ENCODE data around the gene N4BP2L2. TPM values are rescaled to one million over a fixed set of nuclear protein-coding genes. Genes with fewer than 3 reads are reported as not detected.

Gene N4BP2L2
- total RNA-seq, 1 donor from 2014 or later: 81.9 TPM

GRCh38 chr13:32454886-32455593 is 83.6 kb downstream of the N4BP2L2 start:
- Mint-ChIP-seq H3K4me1 (ENCODE audit: low read depth, unreplicated experiment) (no peaks in the 10 kb centered on the region), H3K4me3 (ENCODE audit: unreplicated experiment) (no peak overlapping the region), H3K36me3 (ENCODE audit: low read depth, unreplicated experiment) (peaks cover 32% of the 10 kb centered on the region), H3K27ac (ENCODE audit: unreplicated experiment) (no peak overlapping the region), H3K9me3 (ENCODE audit: unreplicated experiment) (peaks cover 18% of the 10 kb centered on the region), H3K27me3 (ENCODE audit: low read depth, unreplicated experiment) (no peaks in the 10 kb centered on the region)
- FAIRE-seq (no peak), DNase-seq (ENCODE audit: low read depth) (no peak)
- no peaks in the 10 kb centered on the region for H3K9me3 ChIP-seq (ENCODE audit: insufficient read depth, low read depth, low read length)
- no peaks in the 10 kb centered on the region for H3K27me3 ChIP-seq (ENCODE audit: insufficient read depth, low read length)
- H3K4me2 ChIP-seq (ENCODE audit: low read length): no peak overlapping the region
- no peak overlapping the region for H2AFZ ChIP-seq (ENCODE audit: low read depth, low read length)
- H3K9ac ChIP-seq (ENCODE audit: low read length): no peak overlapping the region
- H3K4me3 ChIP-seq (ENCODE audit: insufficient read depth, low read depth, low read length): no peak overlapping the region
- no peaks in the 10 kb centered on the region for H3K36me3 ChIP-seq (ENCODE audit: insufficient read depth, low read length)
- no peaks in the 10 kb centered on the region for H3K79me2 ChIP-seq (ENCODE audit: insufficient read depth, low read length)
- no peaks in the 10 kb centered on the region for H3K4me1 ChIP-seq (ENCODE audit: insufficient read depth, low read length)
- TF ChIP-seq CTCF (IDR thresholded peaks at IDR 0.05; ENCODE audit: insufficient read depth, low read depth, low read length) (no peak), EZH2 (IDR thresholded peaks at IDR 0.05; ENCODE audit: insufficient read depth, low read length) (no peak)
- H3K27ac ChIP-seq (ENCODE audit: low read depth, low read length): no peak overlapping the region
- peaks cover 11% of the 10 kb centered on the region for H4K20me1 ChIP-seq (ENCODE audit: insufficient read depth, low read length)

- DNase-seq (ENCODE audit: low read depth) (no peak), FAIRE-seq (no peak)
- Mint-ChIP-seq H3K9me3 (ENCODE audit: unreplicated experiment) (peaks cover 18% of the 10 kb centered on the region), H3K27ac (ENCODE audit: unreplicated experiment) (no peak overlapping the region), H3K4me3 (ENCODE audit: unreplicated experiment) (no peak overlapping the region), H3K4me1 (ENCODE audit: low read depth, unreplicated experiment) (no peaks in the 10 kb centered on the region), H3K27me3 (ENCODE audit: low read depth, unreplicated experiment) (no peaks in the 10 kb centered on the region), H3K36me3 (ENCODE audit: low read depth, unreplicated experiment) (peaks cover 28% of the 10 kb centered on the region)
- Histone ChIP-seq H3K27ac (ENCODE audit: low read depth, low read length) (no peak overlapping the region), H3K27me3 (ENCODE audit: insufficient read depth, low read length) (no peaks in the 10 kb centered on the region), H3K4me3 (ENCODE audit: insufficient read depth, low read depth, low read length) (no peak overlapping the region), H3K4me2 (ENCODE audit: low read length) (no peak overlapping the region), H3K4me1 (ENCODE audit: insufficient read depth, low read length) (no peaks in the 10 kb centered on the region), H3K9me3 (ENCODE audit: insufficient read depth, low read depth, low read length) (no peaks in the 10 kb centered on the region), H2AFZ (ENCODE audit: low read depth, low read length) (no peak overlapping the region), H3K36me3 (ENCODE audit: insufficient read depth, low read length) (no peaks in the 10 kb centered on the region), H4K20me1 (ENCODE audit: insufficient read depth, low read length) (peaks cover 11% of the 10 kb centered on the region), H3K9ac (ENCODE audit: low read length) (no peak overlapping the region), H3K79me2 (ENCODE audit: insufficient read depth, low read length) (no peaks in the 10 kb centered on the region)
- no peak for TF ChIP-seq EZH2 (IDR thresholded peaks at IDR 0.05; ENCODE audit: insufficient read depth, low read length)
- TF ChIP-seq CTCF (IDR thresholded peaks at IDR 0.05; ENCODE audit: insufficient read depth, low read depth, low read length): no peak
Observed at GRCh38 chr13:32453981-32454380, 84.6 kb downstream of the N4BP2L2 start.

GRCh38 chr13:32448972-32449371 is 89.6 kb downstream of the N4BP2L2 start:
- H3K9me3 ChIP-seq (ENCODE audit: insufficient read depth, low read depth, low read length): no peaks in the 10 kb centered on the region
- no peaks in the 10 kb centered on the region for H3K27me3 ChIP-seq (ENCODE audit: insufficient read depth, low read length)
- no peaks in the 10 kb centered on the region for H3K36me3 ChIP-seq (ENCODE audit: insufficient read depth, low read length)
- H3K27ac ChIP-seq (ENCODE audit: low read depth, low read length): no peak overlapping the region
- no peaks in the 10 kb centered on the region for H3K79me2 ChIP-seq (ENCODE audit: insufficient read depth, low read length)
- H4K20me1 ChIP-seq (ENCODE audit: insufficient read depth, low read length): no peaks in the 10 kb centered on the region
- no peaks in the 10 kb centered on the region for H3K4me1 ChIP-seq (ENCODE audit: insufficient read depth, low read length)
- H3K9me3 Mint-ChIP-seq (ENCODE audit: unreplicated experiment): no peaks in the 10 kb centered on the region
- H3K27me3 Mint-ChIP-seq (ENCODE audit: low read depth, unreplicated experiment): no peaks in the 10 kb centered on the region
- FAIRE-seq (no peak), DNase-seq (ENCODE audit: low read depth) (no peak)
- H3K4me3 ChIP-seq (ENCODE audit: insufficient read depth, low read depth, low read length): no peak overlapping the region
- H3K36me3 Mint-ChIP-seq (ENCODE audit: low read depth, unreplicated experiment): peaks cover 2% of the 10 kb centered on the region
- H3K4me1 Mint-ChIP-seq (ENCODE audit: low read depth, unreplicated experiment): peaks cover 3% of the 10 kb centered on the region
- TF ChIP-seq CTCF (IDR thresholded peaks at IDR 0.05; ENCODE audit: insufficient read depth, low read depth, low read length): no peak
- H3K9ac ChIP-seq (ENCODE audit: low read length): no peak overlapping the region
- no peak overlapping the region for H3K4me3 Mint-ChIP-seq (ENCODE audit: unreplicated experiment)
- H2AFZ ChIP-seq (ENCODE audit: low read depth, low read length): no peak overlapping the region
- H3K27ac Mint-ChIP-seq (ENCODE audit: unreplicated experiment): no peak overlapping the region
- H3K4me2 ChIP-seq (ENCODE audit: low read length): no peak overlapping the region
